HG03108 (cell line): Measurements from ENCODE around the gene SMC1A.
"Not testable (repeated sequence)": the region's sequence is repeated elsewhere in the genome, so short reads cannot be mapped to it uniquely, and the experiment has no call there.

Experiments used
- ATAC-seq: cut with Tn5 transposase; IDR thresholded peaks from one replicate; pipeline ENCODE4 v1.9.1; 2021; ENCODE audit warnings: moderate library complexity; ENCODE audit not compliant: unreplicated experiment

SMC1A gene

DNA sequence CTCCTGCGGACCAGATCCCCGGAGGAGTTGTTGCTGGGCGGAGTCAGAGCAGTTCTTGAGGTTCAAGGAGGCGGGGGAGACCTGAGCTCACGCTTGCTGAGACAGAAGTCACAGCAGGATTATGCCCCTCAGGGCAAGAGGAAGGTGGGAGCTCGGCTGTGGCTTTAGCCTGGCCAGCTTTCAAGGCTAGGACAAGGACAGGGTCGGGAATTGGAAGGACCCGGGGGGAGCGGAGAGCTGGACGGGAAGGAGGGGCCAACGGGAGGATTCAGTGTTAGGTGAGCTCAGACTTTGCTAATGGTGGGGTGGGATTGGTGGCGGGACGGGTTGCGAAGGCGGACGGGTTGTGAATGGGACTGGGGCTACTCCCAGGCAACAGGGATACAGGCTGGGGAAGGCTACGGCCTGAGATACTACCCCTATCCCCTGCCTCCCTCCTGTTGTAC, 430 bp upstream of the SMC1A start, which contains the start of gene RIBC1:
Gene RIBC1, plus strand, starts transcription at position 13 of the 446 bp plus-strand sequence. CDS start 3,404 bp downstream, outside the sequence.
- ATAC-seq, result no peak

DNA sequence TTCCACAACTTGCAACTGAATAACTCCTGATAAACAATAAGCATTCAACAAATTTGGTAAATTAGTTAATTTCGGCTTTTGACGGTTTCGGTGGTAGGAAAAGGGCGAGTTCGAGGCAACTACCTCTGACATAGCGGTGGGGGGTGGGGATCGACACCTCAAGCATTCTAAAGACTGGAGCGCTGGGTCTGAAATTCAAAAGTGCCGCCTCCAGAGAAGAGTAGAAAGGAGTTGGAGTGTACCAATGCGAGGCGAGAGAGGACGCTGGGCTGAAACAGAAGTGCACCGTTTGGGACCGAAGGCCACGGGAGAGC, 725 bp downstream of the SMC1A start:
- ATAC-seq, result peak; percentile 10

DNA sequence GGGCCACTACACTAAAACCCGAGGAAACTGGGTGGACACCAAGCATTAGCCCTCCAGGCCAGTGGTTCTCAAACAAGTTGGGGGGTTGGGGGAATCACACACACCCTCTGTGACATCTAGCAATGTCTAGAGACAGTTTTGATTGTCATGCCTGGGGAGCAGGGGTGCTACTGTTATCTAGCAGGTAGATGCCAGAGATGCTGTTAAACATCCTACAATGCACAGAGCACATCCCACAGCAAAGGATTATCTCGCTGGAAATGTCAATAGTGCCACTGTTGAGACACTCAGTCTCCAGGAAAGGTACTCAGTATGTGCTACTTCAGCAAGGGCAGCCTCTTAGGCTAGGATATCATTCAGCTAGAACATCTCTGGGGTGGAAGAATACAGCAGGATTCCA, 1.3 kb downstream of the SMC1A start:
- ATAC-seq, result no peak

DNA sequence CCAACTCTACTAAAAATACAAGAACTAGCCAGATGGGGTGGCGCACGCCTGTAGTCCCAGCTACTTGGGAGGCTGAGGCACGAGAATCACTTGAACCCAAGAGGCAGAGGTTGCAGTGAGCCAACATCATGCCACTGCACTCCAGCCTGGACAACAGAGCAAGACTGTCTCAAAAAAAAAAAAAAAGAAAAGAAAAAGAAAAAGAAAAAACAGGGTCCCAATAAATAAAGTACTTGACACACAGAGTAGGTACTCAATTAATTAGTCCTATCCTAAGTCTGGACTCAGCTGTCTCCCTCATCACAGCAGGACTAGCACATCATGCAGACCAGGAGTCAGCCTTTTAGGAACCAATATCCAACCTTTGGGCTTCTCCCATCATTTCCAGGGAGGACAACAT, 2.1 kb downstream of the SMC1A start:
- ATAC-seq, result not testable (repeated sequence)

DNA sequence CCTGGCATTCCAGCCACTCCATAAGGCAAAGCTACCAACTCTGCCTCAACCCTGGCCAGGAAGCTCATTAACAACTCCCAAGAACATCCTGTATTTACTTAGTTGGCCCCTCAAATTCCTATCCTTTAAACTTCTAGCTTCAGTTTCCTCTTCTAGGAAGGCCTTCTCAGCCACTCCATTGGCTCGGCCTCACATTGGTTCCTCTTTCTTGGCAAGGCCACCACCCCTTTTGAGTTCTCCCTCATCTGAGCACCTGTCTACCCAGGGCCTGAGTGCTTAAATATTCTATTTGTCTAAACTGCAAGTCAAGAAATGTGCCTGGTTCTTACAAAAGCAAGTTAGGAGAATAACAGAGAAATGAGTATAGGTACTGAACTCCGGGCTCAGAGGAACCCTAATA, 10.0 kb downstream of the SMC1A start:
- ATAC-seq, result no peak

DNA sequence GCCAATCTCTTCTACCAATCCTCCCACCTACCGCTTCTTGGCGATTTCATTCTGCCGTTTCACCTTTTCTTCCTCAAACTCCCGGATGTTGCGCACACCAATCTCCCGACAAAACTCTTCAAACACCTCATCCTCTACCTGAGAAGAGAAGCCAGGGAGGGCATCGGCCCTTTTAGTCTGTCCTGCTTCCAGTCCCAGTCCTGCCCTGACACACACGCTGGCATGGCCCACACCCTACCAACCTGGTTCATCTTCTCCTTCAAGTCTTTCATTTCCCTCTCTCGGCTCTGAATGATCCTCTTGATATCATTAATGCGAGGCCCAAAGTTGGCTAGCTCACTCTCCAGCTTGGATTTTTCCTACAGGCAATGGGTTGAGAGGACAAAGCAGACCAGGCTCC, 18.9 kb downstream of the SMC1A start:
- ATAC-seq, result no peak

DNA sequence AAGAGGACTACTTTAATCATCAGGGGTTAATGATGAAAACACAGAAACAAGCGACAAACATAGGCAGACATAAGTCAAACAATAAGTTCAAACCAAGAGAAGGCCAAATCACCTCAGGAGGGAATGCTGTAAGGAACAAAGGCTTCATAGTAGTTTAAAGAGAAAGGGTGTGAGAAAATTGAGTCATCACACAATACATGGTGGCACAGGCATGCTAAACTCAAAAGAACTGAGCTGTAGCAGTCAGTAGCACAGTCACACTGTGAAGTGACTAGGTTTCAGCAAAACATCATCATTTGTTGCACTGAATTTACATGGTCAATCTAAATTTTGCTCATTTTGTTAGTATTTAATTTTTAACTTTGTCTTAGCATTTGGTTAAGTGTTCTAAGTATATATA, 24.2 kb downstream of the SMC1A start:
- no peak for ATAC-seq

DNA sequence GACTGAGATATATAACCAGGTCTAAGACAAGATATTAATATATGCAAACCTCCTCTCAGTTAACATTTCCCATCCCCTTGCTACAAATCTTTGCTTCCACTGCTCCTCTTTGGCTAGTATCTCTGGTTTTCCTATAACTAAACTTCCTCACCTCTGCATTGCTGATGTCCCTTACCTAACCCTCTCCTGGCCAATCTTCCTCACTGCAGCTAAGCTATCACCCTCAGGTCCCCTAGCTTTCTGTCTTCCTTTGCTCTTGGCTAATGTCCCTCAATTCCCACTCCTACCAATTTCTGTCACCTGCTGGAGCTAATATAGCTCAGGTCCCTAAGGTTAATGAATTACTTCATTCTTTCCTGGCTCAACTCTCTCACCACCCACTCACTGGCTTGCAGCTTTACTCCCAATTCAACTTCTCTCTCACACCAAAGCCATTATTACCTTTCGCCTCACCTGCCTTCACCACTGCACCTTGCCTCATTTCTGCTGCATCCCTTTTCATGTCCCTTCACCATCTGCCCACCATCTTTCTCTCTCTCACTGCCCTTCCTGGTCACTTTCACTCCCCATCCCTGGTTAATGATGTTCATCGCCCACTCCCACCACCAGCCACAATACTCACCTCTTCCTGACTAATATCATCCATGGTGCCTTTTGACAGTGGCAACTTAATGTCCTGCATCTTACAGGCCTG, 26.7 kb downstream of the SMC1A start:
- no peak for ATAC-seq

DNA sequence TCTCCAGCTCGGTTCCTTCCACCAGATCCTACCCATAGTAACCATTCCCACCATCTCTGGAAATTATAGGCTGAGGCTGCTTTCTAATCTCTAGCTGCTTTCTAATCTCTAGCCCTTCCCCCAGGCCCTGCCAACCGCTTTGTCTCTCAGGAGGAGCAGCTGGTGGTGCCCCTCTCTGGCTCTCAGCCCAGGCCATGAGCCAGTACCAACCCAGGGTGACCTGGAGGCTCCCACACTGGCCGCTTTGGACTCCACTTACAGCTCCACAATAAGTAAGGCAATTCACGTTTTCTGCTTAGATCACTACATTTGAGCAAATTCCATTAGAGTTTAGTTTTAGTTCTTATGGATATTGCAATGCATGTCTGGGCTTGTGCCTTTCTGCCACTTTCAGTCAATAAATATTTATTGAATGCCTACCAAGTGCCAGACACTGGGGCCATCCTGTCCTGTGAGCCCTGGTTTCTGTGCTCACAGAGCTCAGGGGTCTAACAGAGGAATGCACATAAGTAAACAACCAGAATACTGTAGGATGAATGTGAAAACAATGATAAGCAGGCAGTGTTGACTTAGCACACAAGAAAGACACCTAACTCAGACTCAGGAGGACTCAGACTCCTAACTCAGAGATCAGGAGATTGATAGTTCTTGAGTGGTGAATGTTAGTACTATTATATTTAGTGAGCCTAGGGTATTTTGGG, 38.9 kb downstream of the SMC1A start:
- no peak for ATAC-seq

DNA sequence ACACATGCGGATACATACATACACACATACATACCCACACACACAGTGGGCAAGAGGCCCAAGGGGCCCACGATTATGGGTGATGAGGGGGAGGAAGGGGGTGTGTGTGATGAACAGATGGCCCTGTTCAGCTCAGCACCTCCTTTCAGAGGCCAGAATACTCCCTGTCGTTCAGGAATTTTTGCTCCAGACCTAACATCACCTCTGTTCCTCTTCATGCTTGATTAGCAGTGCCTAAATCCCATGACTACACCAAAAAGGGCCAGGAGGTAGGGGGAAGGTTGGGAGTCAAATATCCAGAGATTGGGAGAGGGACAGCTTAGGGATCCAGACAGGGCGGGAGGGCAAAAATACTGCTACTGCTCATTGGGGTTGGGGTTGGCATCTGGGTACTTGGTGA, 42.7 kb downstream of the SMC1A start:
- no peak for ATAC-seq

DNA sequence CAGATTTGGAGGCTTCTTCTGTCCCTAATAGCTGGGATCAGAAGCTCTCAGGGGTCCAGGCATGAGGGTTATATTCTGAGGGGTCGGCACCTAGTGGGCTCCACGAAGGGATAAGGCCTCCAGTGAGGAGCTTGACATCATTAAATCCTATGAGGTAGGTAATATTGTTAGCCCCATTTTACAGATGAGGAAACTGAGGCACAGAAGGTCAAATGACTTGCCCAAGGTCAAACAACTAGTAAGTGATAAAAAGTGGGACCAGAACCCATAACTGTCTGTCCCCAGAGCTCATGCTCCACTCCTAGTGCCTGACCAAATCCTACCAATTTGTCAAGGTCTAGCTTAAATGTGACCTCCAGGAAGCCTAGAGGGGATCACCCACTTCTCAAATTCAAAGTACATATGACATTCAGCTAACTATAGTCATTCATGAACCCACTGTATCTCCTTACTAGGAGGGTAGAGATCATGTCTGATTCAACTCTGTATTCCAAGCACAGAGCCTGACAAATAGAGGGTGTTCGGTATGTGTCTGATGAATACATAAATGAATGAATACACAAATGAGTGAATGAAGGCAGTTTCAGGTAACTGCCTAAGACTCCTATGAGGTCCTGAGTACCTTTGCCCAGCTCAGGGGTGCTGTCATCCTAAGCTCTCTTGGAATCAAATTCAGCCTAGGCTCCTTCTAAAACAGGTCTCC, 43.3 kb downstream of the SMC1A start:
- ATAC-seq, result no peak

DNA sequence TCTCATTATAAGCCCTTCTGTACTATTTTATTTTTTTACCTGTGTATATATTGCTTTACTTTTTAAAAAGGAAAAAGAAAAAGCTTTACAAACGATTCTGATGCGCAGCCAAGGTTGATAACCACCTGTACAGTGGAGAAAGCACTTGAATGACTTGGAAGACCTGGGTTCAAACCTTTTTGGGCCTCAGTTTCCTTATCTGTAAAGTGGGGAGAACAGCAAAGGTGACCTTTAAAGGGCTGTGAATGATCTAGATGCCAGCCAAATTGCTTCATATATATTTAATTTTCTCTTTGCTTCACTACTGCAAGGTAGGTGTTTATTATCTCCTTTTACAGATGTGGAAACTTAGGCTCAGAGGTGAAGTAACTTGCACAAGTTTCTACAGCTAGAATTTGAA, 45.0 kb downstream of the SMC1A start:
- no peak for ATAC-seq

DNA sequence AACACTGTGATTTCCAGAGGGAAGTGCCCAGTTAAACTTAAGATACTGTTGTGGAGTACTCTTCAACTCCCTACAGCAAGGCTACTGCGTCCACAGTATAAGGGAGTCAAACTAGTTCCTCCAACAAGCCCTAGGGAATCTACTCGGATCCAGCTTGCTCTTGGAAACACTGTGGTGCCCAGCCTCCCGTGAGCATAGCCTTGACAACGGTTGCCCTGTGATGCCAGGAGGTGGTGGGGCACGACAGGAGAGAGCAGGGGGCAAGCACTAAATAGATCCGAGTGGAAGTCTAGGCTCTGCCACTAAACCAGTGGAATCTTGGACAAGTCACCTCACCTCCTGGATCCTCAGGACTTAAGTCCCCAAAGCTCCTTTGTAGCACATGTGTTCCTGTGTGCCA, 45.6 kb downstream of the SMC1A start:
- ATAC-seq, result no peak

DNA sequence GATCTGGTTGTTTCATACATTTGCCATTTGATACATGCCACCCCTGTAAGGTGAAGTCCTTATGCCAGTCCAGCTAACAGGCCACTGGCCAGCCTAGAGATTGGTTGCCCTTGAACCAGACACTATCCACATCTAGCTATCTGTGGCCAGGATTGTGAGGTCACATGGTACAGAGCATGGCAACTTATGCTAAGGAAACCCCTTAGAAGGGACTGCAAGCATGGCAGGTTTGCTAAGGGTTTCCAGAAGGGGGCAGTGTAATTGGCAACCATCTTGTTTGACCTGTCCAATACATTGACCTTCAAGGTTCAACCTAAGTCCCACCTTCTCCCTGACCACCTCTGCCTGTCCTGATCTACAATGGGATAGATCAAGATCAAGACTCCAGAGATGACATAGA, 47.5 kb downstream of the SMC1A start:
- ATAC-seq, result no peak

DNA sequence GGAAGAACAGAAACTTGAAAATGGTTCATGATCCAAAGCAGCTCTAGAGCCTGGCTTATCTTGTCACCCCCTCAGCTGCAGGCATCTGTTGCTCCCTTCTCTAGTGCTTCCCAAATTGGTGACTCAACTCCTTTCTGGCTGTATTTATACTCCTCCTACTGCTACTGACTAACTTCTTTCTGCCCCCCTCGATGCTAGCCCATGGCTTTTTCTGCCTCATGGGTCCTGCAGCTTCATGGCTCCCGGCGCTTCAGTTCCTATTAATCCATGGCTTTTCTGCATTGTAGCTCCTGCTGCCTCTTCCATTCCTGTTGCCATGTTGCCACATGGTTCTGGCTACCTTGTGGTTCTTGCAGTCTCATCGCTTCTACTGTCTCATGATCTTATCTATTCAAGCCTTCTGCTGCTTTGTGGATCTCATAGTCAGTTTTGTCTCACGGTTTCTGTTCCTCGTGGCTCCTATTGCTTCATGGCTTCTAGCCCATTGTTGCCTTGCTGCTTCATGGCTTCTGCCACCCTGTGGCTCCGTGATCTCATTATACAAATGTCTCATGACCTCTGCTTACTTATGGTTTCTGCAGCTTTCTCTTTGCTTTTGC, 48.1 kb downstream of the SMC1A start:
- ATAC-seq, result no peak

DNA sequence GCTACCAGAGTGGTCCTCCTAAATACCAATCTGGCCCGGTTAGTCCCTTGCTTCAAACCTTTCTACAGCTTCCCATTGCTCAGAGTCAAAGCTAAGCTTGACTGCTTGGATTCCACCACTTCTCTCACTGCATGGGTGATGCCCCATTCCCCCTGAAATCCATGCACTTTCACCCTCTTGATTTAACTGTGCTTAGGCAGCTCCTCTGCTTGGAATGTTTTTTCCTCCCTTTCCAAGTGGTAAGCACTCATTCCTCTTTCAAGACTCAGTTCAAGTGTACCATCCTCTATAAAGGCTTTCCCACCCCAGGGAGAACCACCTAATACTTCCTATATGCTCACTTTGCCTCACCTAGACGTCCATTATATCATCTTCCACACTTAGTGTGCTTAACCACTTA, 49.1 kb downstream of the SMC1A start:
- no peak for ATAC-seq

DNA sequence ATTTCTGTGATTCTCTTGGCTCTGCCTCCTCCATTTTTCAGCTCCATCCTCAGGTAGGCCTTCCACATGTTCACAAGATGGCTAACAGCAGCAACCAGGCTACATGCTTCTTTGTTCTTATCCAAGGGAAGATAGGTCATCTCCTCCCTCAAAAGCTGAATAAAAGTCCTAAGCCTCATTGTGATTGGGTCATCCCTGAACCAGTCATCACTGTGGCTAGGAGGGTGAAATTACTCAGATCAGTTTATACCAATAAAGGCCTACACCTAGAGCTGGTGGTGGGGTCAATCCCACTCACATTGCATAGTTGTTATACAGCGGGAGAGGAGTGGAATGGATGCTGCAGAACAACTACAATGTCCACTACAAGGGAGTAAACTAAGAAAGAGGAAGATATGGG, 56.0 kb downstream of the SMC1A start:
- not testable (repeated sequence) for ATAC-seq

DNA sequence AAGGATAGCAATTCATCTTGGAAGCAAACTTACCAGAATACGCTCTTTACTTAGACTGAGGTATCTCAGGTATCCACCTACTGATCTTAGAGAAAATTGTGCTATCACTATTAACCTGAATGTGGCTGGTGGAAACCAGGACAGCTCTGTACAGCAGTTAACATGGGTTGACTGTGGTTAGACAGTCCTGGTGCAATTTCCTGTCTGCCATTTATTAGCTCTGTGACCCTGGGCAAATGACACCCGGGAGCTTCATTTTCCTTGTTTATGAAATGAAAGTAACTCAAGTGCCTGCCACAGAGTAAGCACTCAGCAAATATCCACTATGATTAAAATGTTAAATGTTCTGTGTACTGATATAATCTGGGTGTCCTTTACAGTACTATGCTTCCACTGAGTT, 60.0 kb downstream of the SMC1A start:
- no peak for ATAC-seq

DNA sequence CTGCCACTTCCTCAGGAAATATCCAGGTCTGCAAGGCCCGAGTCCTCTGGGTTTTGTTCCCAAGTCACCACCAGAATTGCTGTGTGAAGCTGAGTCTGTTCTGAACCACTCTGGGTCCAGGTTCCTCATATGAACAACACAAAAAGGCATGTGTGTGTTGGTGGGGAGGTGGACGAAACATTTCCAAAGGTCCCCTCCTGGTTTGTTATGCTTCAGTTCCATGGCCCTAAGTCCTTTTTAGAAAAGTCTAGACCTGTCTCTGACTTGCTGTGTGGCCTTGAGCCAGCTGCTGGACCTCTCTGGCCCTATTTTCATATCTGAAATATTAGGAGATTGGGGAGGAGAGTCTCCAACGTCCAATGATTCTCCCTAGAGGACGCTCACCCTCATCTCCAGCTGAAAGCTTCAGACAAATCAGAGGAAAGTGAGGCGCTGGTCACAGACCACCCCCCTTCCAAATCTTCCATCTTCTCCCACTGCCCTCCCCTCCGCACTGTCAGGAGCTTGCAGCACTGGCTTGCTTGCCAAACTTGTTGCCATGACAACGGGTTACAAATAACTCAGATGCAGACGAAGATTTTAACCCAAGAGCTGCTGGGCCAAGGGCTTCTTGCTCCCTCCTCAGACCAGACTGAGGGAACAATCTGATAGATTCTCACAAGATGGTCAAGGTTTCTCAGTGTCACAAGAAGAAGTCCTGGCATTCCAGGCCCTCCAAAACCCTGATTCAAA, 64.5 kb downstream of the SMC1A start:
- no peak for ATAC-seq

DNA sequence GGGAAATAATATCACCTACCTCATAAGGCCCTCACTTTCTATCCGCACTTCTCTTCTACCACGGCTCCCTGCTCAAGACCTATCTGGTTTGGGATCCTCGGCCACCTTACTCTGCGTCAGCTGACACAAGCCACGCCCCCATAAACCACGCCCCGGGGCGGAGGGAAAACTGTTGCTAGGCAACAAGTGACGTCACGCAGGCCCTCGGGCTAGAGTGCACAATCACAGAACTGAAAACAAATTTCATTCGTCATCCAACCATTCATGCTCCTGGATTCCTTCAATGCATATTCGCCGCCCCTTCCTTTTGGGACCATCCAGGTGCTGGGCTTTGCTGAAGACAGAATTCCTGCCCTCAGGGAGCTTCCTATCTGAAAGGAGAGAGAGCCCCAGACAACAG, 66.3 kb downstream of the SMC1A start:
- ATAC-seq, result no peak

DNA sequence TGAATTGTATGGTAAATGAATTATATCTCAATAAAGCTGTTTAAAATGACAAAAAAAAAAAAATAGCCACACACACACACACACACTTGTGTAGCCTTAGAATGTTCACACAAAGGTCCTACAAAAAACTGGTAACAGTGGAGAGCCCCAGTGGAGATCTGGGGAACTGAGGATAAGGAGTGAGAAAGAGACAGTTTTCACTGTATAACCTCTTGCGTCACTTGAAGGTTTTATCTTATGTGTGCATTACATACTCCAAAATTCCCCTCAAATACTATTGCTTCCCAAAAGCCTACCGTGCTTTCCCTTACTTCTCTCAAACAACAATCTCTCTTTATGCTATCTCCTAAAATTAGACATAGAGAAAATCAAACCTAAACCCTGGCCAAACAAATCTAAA, 67.8 kb downstream of the SMC1A start:
- no peak for ATAC-seq
